ENCODE measurements around the gene GRK2.

GRCh38 chr11:67260406-67260805, 5.9 kb upstream of the GRK2 start:
- TF ChIP-seq POLR2A (IDR thresholded peaks at IDR 0.05; ENCODE audit: control extremely low read depth in 1 of 2, low read depth in 2 of 2, low read length in 2 of 2) (no peak), CTCF (IDR thresholded peaks at IDR 0.05; ENCODE audit: control extremely low read depth in 1 of 3, insufficient read depth in 1 of 3, low read depth in 1 of 3, low read length in 3 of 3) (no peak), CBX5 (IDR thresholded peaks at IDR 0.05; ENCODE audit: low read depth, low read length) (no peak)

Data from H1 (cell line).